ENCODE results near the gene CYREN. TPM values are rescaled to one million over a fixed set of nuclear protein-coding genes. Genes with fewer than 3 reads are reported as not detected.

The CYREN gene
- total and polyA plus RNA-seq, 2 of the 13 experiments (the other 11 are each of a cell fraction or from before 2014, with no cell fraction given) = 20.7 to 60.7 TPM

GRCh38 chr7:135164357-135165061 lies 6.0 kb downstream of the CYREN start (continued):
- TF ChIP-seq PRDM15 (CRISPR knock-in tag; IDR thresholded peaks at IDR 0.05) = no peak
- no peak for TF ChIP-seq MATR3 (CRISPR knock-in tag; IDR thresholded peaks at IDR 0.05)
- no peak for TF ChIP-seq WIZ (CRISPR knock-in tag; IDR thresholded peaks at IDR 0.05)
- TF ChIP-seq TRIM24 (CRISPR knock-in tag; IDR thresholded peaks at IDR 0.05) = no peak
- TF ChIP-seq DNMT1 (CRISPR knock-in tag; IDR thresholded peaks at IDR 0.05) = no peak
- TF ChIP-seq SKI (IDR thresholded peaks at IDR 0.05; ENCODE audit: partially characterized antibody) = no peak
- TF ChIP-seq U2AF1 (optimal IDR thresholded peaks at IDR 0.05; ENCODE audit: low read depth, low read length) = no peak
- peak; percentile 28; the same call in 1 of the 2 replicates for TF ChIP-seq UBTF (CRISPR knock-in tag; IDR thresholded peaks at IDR 0.05)
- TF ChIP-seq ASH2L (IDR thresholded peaks at IDR 0.05; ENCODE audit: insufficient read length, low read depth, low read length) = no peak
- no peak for TF ChIP-seq USF2 (IDR thresholded peaks at IDR 0.05; ENCODE audit: low read depth, low read length)
- no peak for TF ChIP-seq USF2 (CRISPR knock-in tag; IDR thresholded peaks at IDR 0.05; ENCODE audit: borderline replicate concordance)
- no peak; the same call in 1 of the 2 replicates for TF ChIP-seq ZNF552 (CRISPR knock-in tag; IDR thresholded peaks at IDR 0.05; ENCODE audit: borderline replicate concordance)
- no peak for TF ChIP-seq MEF2D (CRISPR knock-in tag; IDR thresholded peaks at IDR 0.05)
- TF ChIP-seq ZNF335 (CRISPR knock-in tag; IDR thresholded peaks at IDR 0.05) = no peak
- no peak for TF ChIP-seq GATAD2A (CRISPR knock-in tag; IDR thresholded peaks at IDR 0.05)
- no peak for TF ChIP-seq ZNF101 (CRISPR knock-in tag; IDR thresholded peaks at IDR 0.05; ENCODE audit: borderline replicate concordance, low read depth)
- no peak for TF ChIP-seq FOXM1 (CRISPR knock-in tag; IDR thresholded peaks at IDR 0.05)
- no peak for TF ChIP-seq NR2F6 (IDR thresholded peaks at IDR 0.05)
- no peak for TF ChIP-seq NR2F6 (CRISPR knock-in tag; IDR thresholded peaks at IDR 0.05)
- no peak for TF ChIP-seq TBL1XR1 (IDR thresholded peaks at IDR 0.05; ENCODE audit: borderline replicate concordance, low read length, partially characterized antibody)
- no peak for TF ChIP-seq PAF1 (CRISPR knock-in tag; IDR thresholded peaks at IDR 0.05)
- TF ChIP-seq ZBTB14 (CRISPR knock-in tag; IDR thresholded peaks at IDR 0.05) = no peak
- no peak for TF ChIP-seq KMT2B (CRISPR knock-in tag; IDR thresholded peaks at IDR 0.05)
